ENCODE measurements around the gene DCAF7.

The DCAF7 gene, protein sequence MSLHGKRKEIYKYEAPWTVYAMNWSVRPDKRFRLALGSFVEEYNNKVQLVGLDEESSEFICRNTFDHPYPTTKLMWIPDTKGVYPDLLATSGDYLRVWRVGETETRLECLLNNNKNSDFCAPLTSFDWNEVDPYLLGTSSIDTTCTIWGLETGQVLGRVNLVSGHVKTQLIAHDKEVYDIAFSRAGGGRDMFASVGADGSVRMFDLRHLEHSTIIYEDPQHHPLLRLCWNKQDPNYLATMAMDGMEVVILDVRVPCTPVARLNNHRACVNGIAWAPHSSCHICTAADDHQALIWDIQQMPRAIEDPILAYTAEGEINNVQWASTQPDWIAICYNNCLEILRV

DNA sequence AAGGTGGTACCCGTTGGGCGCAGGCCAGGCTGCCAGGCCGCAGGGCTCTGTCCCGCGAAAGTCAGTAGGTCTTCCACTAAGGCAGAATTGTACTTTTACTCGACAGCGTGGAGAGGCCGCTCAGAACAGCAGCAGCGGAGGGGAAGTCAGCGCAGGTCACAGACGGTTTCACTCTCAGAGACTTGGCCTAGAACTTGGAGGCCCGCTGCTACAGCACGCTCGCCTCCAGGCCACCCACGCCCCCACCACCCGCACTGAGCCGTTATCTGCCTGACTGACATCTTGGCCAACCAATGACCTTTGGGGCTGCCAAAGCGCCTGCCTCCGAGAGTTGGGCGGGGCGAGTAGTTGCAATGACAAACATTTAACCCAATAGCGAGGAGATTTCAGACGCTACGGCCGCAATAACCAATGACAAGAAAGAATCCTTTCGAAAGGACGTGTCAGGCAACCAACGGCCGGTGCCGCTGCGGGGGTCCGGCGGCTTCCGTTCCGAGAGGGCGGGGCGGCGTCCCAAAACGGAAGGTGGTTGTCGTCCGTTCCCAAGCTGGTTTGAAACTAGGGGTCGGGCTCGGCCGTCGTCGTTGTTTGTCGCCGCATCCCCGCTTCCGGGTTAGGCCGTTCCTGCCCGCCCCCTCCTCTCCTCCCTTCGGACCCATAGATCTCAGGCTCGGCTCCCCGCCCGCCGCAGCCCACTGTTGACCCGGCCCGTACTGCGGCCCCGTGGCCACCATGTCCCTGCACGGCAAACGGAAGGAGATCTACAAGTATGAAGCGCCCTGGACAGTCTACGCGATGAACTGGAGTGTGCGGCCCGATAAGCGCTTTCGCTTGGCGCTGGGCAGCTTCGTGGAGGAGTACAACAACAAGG, at the start of gene DCAF7:
DCAF7 (plus strand) TSS at position 532 of the 871 bp plus-strand sequence; CDS start at position 733, 201 bp downstream.
- peak; percentile 100 for DNase-seq (ENCODE audit: low spot score)

DNA sequence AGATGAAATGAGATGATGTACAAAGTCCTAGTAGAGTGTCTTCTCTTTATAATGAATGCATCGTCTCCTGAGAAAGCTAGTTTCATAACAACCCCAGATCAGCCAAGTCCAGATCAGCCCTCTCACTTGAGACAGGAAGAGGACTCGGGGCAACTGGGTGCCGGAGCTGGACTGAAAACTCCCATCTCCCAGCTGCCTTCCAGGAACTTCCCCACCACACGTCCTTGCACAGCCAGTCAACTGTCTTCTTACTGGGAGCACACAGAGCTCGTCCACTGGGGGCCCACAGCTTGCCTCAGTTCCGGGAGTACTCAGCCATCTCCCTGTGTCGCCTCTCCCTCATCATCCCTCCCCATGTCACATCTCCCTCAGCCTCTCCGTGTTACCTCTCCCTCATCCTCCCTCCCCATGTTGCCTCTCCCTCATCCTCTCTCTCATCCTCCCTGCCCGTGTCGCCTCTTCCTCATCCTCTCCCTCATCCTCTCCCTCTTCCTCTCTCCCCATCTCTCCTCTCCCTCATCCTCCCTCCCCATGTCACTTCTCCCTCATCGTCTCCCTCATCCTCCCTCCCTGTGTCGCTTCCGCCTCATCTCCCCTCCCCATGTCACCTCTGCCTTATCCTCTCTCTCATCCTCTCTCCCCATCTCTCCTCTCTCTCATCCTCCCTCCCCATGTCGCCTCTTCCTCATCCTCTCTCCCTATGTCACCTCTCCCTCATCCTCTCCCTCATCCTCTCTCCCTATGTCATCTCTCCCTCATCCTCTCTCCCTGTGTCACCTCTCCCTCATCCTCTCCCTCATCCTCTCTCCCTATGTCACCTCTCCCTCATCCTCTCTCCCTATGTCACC, 49.5 kb upstream of the DCAF7 start:
- no peak for DNase-seq (ENCODE audit: low spot score)

DNA sequence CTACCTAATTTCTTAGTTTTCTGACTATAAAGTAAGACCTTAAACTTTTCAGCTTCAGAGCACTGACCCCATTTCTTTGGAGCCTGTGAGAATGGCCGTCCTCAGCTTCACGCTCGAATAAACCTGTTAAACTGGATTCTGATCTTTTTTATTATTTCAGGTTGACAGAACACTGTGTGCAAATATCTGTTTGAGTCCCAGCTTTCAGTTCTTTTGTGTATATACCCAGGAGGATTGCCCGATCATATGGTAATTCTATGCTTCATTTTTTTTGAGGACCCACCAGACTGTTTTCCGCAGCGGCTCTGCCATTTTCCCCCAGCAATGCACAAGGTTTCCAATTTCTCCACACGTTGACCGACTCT, 47.0 kb upstream of the DCAF7 start:
- no peak for DNase-seq (ENCODE audit: low spot score)

DNA sequence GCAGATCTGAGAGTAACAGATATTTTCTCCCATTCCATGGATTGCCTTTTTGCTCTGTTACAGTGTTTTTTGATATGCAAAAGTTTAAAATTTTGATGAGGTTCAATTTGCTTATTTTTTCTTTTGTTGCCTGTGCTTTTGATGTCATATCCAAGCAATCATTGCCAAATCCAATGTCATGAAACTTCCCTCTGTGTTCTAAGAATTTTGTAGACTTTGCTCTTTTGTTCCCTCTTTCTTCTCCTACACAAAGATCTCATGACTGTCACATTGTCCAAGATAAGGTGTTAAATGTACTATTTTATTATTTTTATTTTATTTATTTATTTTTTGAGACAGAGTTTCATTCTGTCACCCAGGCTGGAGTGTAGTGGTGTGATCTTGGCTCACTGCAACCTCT, 46.0 kb upstream of the DCAF7 start:
- no peak for DNase-seq (ENCODE audit: low spot score)

DNA sequence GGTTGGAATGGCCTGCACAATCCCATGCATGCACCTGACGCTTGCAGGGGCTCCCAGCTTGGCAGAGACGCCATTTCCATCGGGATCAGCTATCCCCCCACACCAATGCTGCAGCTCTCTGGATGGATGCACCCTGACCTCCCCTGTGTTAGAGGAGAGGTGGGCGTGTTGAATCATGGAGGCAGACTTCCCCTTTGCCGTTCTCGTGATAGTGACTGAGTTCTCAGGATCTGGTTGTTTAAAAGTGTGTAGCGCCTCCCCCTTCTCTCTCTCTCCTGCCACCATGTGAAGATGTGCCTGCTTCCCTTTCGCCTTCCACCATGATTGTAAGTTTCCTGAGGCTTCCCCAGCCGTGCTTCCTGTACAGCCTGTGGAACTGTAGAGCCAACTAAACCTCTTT, 44.9 kb upstream of the DCAF7 start:
- no peak for DNase-seq (ENCODE audit: low spot score)

DNA sequence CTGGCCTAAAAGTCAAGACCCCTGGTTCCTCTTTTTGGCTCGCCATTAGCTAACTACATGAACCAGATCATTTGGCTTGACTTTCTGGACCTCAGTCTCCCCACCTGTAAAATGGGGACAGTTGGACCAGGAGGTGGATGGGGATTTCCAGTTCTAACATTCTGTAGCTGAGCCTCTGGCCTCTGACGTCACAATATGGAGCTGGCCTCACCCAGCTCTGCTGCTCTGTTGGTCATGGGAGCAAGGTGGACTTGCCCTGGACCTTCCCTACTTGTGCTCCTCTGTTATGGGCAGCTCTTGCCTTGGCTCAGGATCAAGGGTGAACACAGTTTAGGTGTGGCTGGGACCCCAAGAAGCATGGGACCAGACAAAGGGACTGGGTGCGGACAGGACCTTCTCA, 43.6 kb upstream of the DCAF7 start:
- DNase-seq (ENCODE audit: low spot score) = no peak

DNA sequence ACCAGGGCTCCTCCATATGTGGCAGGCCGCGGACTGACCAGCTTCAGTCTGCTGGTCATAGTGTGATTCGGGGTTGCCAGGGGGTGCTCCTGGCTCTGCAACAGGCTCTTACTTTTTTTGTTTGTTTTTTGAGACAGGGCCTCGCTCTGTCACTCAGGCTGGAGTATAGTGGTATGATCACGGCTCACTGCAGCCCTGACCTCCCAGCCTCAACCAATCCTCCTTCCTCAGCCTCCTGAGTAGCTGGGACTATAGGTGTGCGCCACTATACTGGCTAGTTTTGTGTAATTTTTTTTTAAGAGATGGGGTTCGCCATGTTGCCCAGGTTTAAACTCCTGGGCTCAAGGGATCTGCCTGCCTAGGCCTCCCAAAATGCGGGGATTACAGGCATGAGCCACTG, 38.9 kb upstream of the DCAF7 start:
- no peak for DNase-seq (ENCODE audit: low spot score)

DNA sequence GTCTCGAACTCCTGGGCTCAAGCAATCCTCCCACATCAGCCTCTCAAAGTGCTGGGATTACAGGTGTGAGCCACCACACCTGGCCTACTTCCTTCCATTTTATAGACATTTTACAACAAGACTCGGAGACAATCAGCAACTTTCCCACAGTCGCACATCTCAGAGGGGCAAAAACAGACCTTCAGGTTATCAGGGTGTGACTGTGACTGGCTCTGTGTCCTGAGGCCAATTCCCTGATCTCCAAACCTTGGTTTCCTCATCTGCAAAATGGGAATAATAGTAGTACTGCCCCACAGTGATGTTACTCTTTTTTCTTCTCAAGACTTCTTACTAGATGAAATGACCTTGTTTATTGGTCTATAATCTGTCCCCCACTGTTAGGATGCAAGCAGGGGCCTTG, 37.9 kb upstream of the DCAF7 start:
- DNase-seq (ENCODE audit: low spot score) = no peak

DNA sequence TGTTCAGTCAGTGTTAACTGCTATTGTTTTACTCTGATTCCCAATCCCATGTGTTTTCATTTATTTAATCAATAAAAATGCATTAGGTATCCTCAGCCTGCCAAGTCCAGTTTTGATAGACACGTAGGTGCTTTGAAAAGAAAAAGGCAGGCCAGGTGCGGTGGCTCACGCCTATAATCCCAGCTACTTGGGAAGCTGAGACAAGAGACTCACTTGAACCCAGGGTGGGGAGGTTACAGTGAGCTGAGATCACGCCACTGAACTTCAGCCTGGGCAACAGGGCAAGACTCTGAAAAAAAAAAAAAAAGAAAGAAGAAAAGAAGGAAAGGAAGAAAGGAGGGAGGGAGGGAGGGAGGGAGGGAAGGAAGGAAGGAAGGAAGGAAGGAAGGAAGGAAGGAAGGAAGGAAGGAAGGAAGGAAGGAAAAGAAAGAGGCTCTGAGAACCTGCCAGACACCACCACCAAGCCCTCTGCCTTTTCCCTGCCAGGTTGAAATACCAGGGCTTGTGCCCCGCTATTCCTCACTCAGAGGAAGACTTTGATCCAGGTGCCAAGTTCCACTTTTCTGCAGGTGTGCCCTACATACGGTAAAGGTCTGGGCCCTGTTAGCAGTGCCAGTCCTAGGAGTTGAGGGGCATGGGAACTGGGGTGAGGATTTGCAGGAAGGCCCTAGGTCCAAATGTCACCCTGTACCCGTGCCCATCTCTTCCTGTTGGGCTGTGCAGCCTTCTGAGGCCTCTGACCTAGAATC, 37.2 kb upstream of the DCAF7 start:
- no peak for DNase-seq (ENCODE audit: low spot score)

DNA sequence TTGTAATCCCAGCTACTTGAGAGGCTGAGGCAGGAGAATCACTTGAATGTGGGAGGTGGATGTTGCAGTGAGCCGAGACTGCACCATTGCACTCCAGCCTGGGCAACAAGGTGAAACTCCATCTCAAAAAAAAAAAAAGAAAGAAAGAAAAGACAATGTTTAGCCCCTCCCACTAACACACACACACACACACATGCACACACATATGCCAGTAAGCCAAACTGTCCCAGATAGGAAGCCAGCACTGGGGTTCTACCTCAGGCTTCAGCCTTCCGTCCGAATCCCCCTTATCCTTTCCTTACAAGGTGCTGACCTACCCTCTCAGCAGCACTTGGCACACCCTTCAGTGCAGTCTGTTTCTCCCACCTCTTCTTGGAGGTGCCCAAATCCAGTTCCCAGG, 35.8 kb upstream of the DCAF7 start:
- DNase-seq (ENCODE audit: low spot score) = no peak

DNA sequence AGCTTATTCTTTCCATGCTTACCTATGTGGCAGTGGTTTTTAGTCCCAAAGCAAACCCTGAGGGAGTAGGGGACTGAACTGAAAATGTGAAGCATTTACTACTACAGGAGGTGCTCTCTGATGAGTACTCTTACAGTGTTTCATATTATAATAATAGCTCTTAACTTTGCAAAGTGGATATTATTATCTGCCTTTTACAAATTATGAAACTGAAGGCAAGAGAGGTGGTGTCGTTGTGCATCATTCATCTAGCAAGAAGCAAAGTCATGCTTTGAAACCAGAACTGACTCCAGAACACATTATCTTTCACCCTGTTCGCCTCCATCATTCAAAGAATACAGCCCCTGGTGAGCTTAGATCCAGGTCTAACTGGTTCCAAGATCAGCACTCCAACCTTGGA, 35.3 kb upstream of the DCAF7 start:
- DNase-seq (ENCODE audit: low spot score) = no peak

DNA sequence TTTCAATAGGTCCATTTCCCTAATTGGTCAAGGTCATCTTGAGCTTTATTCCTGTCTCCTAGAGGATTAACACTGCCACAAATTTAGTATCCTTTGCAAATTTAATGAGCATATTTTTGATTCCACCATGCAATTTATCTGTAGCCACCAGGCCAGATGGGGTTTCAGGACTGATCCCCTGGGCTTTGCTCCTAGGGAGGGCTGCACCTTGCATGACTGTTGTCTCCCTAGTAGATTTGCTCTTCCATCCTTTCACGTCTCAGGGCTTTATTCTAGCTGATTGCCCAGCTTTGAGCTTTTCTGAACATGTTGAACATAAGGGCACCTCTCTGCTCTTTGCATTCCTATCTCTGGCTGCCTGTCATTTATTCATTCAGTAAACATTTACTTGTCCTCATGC, 34.9 kb upstream of the DCAF7 start:
- DNase-seq (ENCODE audit: low spot score) = no peak

DNA sequence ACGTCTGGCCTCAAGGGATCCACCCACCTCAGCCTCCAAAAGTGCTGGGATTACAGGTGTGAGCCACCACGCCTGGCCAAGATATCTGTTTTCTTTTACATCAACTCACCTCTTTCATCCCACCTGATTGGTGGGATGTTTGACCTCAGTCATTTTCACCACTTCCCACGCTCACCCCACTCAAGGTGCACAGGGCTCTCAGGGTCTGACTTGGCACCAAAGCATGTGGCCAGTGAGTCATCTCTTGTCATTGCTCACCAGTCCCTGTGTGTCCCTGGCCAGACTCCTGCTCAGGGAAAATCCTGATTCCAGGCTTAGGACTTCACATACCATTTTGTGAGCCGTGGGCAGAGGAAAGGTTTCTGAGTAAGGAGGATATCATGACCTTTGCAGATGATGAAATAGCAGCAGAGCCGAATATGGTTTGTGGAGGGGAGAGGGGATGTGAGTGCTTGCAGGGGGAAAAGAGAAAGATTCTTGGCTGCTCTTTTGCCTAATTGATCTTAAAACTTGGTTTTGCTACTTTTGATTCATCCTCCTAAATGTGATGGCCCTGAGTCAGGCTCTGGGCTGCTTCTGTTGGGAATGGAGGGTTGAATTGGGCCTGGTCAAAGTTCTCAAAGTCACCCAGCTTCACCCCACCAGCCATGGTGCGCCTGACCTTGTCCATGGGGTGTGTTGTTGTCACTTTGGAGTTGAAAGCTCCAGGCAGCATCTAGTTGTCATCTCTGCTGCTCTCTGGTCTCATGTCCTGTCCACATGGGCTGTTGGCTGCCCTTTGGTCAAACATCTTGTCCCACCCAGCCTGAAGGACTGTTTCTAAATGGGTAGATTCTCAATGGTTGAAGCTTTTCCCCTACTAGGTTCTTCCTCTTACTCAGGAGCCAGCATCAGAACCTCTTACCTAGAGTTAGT, 33.1 kb upstream of the DCAF7 start:
- no peak for DNase-seq (ENCODE audit: low spot score)

DNA sequence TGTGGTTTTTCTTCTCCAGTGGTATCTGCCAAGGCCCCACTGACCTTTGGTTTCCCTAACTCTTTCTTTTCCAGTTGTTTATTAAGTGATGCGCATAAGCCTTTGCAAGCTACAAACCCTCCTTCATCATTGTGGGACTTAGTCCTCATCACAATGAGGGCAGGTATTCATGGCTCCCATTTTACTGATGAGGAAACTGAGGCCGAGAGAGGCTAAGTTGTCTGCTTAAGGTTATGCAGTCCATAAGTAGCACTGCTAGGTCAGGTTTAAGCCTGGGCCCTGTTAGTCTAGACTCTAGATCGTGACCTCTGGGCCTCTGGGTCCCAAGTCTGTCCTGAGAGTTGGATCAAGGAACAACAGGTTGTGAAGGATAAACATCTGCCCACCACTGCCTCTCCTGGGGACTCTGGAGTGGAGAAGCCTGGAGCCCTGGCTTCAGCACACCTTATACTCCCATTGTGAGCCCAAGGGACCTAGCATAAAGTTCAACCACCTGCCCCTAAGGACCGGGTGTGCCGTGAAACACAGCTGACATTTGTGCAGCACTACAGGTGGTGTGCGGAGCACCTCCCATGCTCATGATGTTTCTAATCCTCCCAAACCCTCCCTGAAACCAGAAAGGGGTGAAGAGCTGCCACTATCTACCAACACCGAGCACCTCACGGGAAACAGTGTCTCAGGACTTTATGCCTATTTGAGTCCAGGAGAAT, 32.3 kb upstream of the DCAF7 start:
- no peak for DNase-seq (ENCODE audit: low spot score)

DNA sequence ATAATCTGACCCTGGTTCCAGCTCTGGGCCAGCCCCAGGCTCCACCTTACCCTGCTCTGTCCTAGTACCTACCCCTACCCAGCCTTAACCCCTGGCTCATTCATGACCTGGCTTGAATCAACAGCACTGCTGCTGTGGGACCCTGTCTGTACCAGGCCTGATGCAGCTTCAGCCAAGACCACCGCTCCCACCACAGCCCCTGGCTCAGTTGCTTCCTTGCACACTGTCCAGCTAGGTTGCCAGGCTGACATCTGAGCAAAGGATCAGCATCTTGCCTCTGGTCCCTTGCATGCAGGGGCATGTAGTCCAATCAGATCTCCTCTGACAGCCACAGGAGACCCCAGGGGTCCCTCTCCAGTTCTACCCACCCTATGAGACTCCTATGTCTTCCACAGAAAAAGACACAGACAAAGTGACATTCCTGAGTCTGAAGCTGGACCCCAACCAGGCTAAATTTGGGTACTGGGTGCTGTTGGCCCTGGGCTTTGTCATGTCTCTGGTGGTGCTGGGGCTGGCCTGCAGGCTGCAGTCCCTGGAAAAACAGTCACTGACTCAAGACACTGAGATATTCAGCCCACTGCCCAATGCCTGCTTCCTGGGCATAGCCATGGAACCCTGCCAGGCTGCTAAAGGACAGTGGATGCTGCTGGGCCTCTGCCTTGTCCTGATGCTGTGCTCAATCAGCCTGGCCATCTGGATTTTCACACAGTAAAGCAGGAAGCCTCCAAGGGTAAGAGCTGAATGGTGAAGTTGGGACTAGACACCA, 31.0 kb upstream of the DCAF7 start:
- no peak for DNase-seq (ENCODE audit: low spot score)

DNA sequence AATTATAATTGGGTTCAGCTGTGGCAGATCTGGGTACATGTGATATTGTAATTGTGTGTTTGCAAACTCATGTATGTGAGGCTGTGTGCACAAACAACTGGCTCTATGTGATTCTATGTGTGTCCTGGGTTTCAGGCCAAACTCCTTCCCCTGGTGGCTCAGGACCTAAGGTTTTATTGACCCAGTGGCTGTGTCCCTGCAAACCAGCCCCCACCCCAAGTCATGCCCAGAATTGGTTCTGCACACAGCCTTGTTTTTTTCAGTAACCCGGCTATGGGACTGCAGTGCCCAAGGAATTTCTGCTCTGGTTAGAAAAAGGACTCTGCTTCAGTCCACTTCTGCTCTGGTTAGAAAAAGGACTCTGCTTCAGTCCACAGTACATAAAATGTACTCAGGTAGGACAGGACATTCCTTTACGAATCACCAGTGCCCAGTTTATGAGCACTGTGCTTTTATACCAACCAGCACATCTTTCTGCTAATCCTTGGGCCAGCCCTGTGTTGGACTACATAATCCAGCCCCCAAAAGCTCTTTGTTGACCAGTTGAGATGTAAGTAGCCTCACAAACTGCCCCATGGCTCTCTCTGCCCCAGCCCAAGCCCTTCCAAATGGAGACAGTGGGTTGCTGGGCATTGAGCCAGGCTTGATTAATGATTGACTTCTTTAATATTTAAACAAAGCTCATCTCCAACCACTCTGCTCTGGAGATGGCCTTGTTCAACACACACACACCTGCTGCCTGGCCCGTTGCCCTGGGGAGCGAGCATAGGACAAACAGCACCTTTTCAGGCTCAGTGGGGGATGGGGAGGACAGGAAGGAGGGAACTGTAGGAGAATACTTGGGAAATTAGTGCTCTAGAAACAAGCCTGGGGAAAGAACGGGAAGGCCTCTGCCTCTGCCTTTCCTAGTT, 30.1 kb upstream of the DCAF7 start:
- DNase-seq (ENCODE audit: low spot score) = no peak

DNA sequence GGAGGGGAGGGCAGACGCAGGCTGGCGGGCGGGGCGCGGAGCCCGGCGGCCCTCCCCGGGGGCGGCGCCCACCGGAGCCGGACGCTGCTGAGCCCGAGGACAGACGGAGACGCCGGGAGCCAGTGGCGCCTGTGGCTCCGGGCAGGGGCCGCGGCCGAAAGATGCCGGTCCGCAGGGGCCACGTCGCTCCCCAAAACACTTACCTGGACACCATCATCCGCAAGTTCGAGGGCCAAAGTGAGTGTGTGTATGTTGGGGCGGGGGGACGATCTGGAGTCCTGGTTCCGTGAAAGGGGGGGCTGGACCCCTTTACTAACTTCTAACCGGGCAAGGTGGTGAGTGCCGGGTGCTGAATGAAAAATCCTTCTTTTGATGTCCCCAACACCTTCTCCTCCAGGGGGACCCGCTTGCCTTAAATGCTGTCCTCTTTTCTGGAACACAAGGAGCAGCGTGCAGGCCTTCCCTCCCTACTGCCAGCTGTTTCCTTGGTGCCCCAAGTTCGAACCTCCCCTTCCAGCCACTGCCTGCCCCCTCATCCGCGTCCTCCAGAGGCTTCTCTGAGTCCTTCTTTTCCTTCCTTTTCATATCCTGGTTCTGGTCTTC, 26.9 kb upstream of the DCAF7 start, which contains the start of gene KCNH6:
KCNH6 (plus strand) TSS at position 106 of the 603 bp plus-strand sequence; CDS start at position 162, 56 bp downstream.
- no peak for DNase-seq (ENCODE audit: low spot score)

DNA sequence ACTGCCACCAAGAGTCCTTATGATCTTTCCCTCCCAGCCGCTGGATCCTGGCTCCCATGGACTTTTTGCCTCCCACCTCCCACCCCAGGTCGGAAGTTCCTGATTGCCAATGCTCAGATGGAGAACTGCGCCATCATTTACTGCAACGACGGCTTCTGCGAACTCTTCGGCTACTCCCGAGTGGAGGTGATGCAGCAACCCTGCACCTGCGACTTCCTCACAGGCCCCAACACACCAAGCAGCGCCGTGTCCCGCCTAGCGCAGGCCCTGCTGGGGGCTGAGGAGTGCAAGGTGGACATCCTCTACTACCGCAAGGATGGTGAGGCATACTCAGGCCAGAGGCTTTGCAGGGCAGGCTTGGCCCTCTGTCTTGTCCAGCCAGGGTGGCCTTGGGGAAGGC, 26.2 kb upstream of the DCAF7 start:
- no peak for DNase-seq (ENCODE audit: low spot score)

Measured in pons (tissue), 1 donor.